ENCODE results near the gene MAP7. TPM values are rescaled to one million over a fixed set of nuclear protein-coding genes. Genes with fewer than 3 reads are reported as not detected.

Gene MAP7
- total RNA-seq, 1 experiment from 2014 or later: 14.8 TPM

- in situ Hi-C loops (cut with HindIII; ENCODE audit: low pct_unique_long_range_greater_than_20kb, low sequenced_read_pairs): no loop called here
Measured at GRCh38 chr6:136341967-136342366, 208.3 kb downstream of the MAP7 start.

GRCh38 chr6:136341367-136341766 lies 208.9 kb downstream of the MAP7 start:
- no peak for DNase-seq (ENCODE audit: low read depth)
- in situ Hi-C loops (cut with HindIII; ENCODE audit: low pct_unique_long_range_greater_than_20kb, low sequenced_read_pairs): no loop called here

More at GRCh38 chr6:136341967-136342366, 208.3 kb downstream of the MAP7 start:
- DNase-seq (ENCODE audit: low read depth): no peak

GRCh38 chr6:136338486-136338885 lies 211.7 kb downstream of the MAP7 start:
- no peak for DNase-seq (ENCODE audit: low read depth)
- in situ Hi-C loops (cut with HindIII; ENCODE audit: low pct_unique_long_range_greater_than_20kb, low sequenced_read_pairs): no loop called here

- in situ Hi-C loops (cut with HindIII; ENCODE audit: low pct_unique_long_range_greater_than_20kb, low sequenced_read_pairs): no loop called here
- no peak for DNase-seq (ENCODE audit: low read depth)
Measured at GRCh38 chr6:136337606-136338005, 212.6 kb downstream of the MAP7 start.

- in situ Hi-C loops (cut with HindIII; ENCODE audit: low pct_unique_long_range_greater_than_20kb, low sequenced_read_pairs): no loop called here
- DNase-seq (ENCODE audit: low read depth): no peak
Measured at GRCh38 chr6:136337121-136337520, 213.1 kb downstream of the MAP7 start.

- in situ Hi-C loops (cut with HindIII; ENCODE audit: low pct_unique_long_range_greater_than_20kb, low sequenced_read_pairs): no loop called here
- no peak for DNase-seq (ENCODE audit: low read depth)
Measured at GRCh38 chr6:136335736-136336363, 214.4 kb downstream of the MAP7 start.

- in situ Hi-C loops (cut with HindIII; ENCODE audit: low pct_unique_long_range_greater_than_20kb, low sequenced_read_pairs): no loop called here
- no peak for DNase-seq (ENCODE audit: low read depth)
Measured at GRCh38 chr6:136334853-136335252, 215.4 kb downstream of the MAP7 start.

- DNase-seq (ENCODE audit: low read depth): no peak
Measured at GRCh38 chr6:136334465-136334846, 215.8 kb downstream of the MAP7 start.

GRCh38 chr6:136333824-136334464 lies 216.3 kb downstream of the MAP7 start:
- in situ Hi-C loops (cut with HindIII; ENCODE audit: low pct_unique_long_range_greater_than_20kb, low sequenced_read_pairs): no loop called here
- DNase-seq (ENCODE audit: low read depth): no peak

More at GRCh38 chr6:136334465-136334846, 215.8 kb downstream of the MAP7 start:
- in situ Hi-C loops (cut with HindIII; ENCODE audit: low pct_unique_long_range_greater_than_20kb, low sequenced_read_pairs): no loop called here

- in situ Hi-C loops (cut with HindIII; ENCODE audit: low pct_unique_long_range_greater_than_20kb, low sequenced_read_pairs): no loop called here
- DNase-seq (ENCODE audit: low read depth): no peak
Measured at GRCh38 chr6:136331461-136331860, 218.8 kb downstream of the MAP7 start.

- in situ Hi-C loops (cut with HindIII; ENCODE audit: low pct_unique_long_range_greater_than_20kb, low sequenced_read_pairs): no loop called here
- no peak for DNase-seq (ENCODE audit: low read depth)
Measured at GRCh38 chr6:136330634-136331033, 219.6 kb downstream of the MAP7 start.

GRCh38 chr6:136326038-136326553 lies 224.1 kb downstream of the MAP7 start:
- in situ Hi-C loops (cut with HindIII; ENCODE audit: low pct_unique_long_range_greater_than_20kb, low sequenced_read_pairs): no loop called here

GRCh38 chr6:136324686-136325380 lies 225.4 kb downstream of the MAP7 start:
- in situ Hi-C loops (cut with HindIII; ENCODE audit: low pct_unique_long_range_greater_than_20kb, low sequenced_read_pairs): no loop called here

More at GRCh38 chr6:136326038-136326553, 224.1 kb downstream of the MAP7 start:
- peak; percentile 47 for DNase-seq (ENCODE audit: low read depth)

GRCh38 chr6:136323431-136324112 lies 226.7 kb downstream of the MAP7 start:
- in situ Hi-C loops (cut with HindIII; ENCODE audit: low pct_unique_long_range_greater_than_20kb, low sequenced_read_pairs): no loop called here
- no peak for DNase-seq (ENCODE audit: low read depth)

More at GRCh38 chr6:136324686-136325380, 225.4 kb downstream of the MAP7 start:
- DNase-seq (ENCODE audit: low read depth): no peak

- DNase-seq (ENCODE audit: low read depth): no peak
- in situ Hi-C loops (cut with HindIII; ENCODE audit: low pct_unique_long_range_greater_than_20kb, low sequenced_read_pairs): no loop called here
Measured at GRCh38 chr6:136319732-136320131, 230.5 kb downstream of the MAP7 start.

GRCh38 chr6:136318676-136319075 lies 231.5 kb downstream of the MAP7 start:
- no peak for DNase-seq (ENCODE audit: low read depth)
- in situ Hi-C loops (cut with HindIII; ENCODE audit: low pct_unique_long_range_greater_than_20kb, low sequenced_read_pairs): no loop called here

GRCh38 chr6:136317971-136318370 lies 232.3 kb downstream of the MAP7 start:
- in situ Hi-C loops (cut with HindIII; ENCODE audit: low pct_unique_long_range_greater_than_20kb, low sequenced_read_pairs): no loop called here
- DNase-seq (ENCODE audit: low read depth): no peak

- in situ Hi-C loops (cut with HindIII; ENCODE audit: low pct_unique_long_range_greater_than_20kb, low sequenced_read_pairs): no loop called here
- DNase-seq (ENCODE audit: low read depth): peak; percentile 41
Measured at GRCh38 chr6:136317021-136317694, 233.1 kb downstream of the MAP7 start.

All from Caki2 (cell line).